GM18511 (cell line): ENCODE data around the gene CFAP73.
"Not testable (repeated sequence)": the region's sequence is repeated elsewhere in the genome, so short reads cannot be mapped to it uniquely, and the experiment has no call there.

ENCODE experiments used
- ATAC-seq: cut with Tn5 transposase; IDR thresholded peaks from one replicate; pipeline ENCODE4 v1.9.1; 2021; ENCODE audit warnings: mild to moderate bottlenecking, moderate library complexity; ENCODE audit not compliant: unreplicated experiment

Gene CFAP73

DNA sequence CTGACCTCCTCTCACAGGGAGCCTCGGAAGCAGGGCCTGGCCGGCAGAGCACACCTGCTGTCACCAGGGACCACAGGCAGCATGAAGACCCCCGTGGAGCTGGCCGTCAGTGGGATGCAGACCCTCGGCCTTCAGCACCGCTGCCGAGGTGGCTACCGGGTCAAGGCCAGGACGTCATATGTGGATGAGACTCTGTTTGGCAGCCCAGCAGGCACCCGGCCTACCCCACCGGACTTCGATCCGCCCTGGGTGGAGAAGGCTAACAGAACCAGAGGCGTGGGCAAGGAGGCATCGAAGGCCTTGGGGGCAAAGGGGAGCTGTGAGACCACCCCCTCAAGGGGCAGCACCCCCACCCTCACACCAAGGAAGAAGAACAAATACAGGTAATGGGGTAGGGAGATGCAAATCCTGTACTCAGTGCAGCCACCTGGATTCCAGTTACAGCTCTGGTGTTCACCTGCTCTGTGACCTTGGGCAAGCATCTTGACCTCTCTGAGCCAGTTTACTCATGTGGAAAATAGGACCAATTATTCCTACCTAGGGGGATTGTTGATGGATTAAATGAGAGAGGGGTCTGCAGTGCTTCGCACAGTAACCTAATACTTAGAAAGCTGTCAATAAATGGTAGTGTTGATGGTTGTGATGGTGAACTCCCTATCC is 37.3 kb downstream of the CFAP73 start:
- ATAC-seq: no peak

DNA sequence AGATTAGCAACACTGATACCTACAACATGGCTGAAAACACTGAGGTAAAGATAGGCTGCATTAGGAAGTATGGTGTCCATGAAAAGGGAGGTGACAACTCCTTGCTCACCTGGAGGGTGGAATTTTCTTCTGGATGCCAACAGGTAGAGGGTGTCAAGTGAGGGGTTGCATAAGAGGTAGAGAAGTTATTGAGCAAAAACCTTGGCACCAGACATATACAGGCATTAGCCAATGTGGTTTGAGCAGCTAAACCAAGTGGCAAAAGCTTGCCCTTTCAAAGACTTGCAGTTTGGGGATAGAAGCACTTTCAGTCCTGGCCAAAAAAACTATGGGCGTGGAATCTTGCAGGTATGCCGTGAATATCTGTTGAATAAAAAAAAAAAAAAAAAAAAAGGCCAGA is 39.8 kb downstream of the CFAP73 start:
- ATAC-seq: no peak

DNA sequence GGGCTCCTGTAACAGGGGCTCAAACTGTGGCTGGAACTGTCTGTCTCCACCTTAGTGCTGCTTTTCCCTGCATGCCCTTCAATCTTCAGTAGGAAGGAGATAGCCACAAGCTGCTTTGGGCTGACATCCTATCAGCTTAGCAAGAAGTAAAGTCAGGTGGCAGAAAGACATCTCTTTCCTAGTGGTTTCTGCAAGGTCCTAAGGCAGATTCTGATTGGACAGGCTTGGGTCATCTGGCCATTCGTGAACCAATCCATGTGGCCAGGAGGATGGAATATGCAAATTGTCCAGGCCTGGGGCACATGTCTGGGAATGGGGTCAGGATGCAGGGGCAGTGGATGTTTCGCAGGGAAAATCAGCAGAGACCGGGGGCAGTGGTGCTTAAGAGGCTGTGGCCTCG is 41.2 kb downstream of the CFAP73 start:
- no peak for ATAC-seq

DNA sequence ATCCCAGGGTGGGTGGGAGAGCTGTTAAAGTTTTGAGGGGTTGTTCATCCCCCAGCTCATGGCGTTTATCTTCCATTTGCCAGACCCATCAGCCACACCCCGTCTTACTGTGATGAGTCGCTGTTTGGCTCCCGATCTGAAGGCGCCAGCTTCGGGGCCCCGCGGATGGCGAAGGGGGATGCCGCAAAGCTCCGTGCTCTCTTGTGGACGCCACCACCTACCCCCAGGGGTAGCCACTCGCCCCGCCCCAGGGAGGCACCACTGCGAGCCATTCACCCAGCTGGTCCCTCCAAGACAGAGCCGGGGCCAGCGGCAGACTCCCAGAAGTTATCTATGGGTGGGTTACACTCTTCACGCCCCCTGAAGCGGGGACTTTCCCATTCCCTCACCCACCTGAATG is 41.7 kb downstream of the CFAP73 start:
- ATAC-seq: no peak

DNA sequence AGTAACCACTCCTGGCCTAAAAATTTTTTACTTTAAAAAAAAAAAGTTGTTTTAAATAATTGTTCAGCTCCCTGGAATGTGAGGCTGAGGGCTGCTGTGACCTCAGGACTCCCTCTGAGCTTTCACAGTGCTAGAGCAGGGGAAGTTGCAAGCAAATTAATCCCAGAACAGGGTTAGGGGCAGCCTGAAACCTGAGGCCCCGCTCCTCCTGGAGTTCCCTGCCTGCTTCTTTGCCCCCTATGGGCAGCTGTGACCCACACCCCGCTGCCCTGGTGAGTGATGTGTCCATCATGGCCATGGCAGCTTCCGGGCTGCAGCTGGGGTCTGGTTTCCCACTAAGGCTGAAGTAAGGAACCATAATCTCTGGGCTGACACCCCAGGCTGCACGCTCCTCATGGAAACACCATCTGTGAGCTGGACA is 45.5 kb downstream of the CFAP73 start:
- ATAC-seq: no peak

DNA sequence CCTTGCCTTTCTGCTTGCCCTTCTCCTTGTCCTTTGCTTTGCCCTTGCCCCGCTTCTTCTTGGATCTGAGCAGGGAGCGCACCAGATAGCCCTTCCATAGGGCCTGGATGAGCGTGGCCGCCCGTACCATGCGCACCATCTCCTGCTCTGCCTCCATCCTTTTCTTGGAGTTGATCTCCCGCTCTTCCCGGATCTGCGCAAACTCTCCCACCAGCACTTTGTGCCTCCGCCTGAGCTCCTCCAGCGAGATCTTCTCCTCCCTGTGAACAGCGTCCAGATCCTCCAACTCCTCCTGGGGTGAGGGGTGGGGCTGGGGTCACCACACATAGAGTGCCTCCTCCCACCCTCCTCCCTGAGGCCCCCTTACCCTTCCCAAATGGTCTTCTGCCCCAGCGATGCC is 46.1 kb downstream of the CFAP73 start:
- no peak for ATAC-seq

DNA sequence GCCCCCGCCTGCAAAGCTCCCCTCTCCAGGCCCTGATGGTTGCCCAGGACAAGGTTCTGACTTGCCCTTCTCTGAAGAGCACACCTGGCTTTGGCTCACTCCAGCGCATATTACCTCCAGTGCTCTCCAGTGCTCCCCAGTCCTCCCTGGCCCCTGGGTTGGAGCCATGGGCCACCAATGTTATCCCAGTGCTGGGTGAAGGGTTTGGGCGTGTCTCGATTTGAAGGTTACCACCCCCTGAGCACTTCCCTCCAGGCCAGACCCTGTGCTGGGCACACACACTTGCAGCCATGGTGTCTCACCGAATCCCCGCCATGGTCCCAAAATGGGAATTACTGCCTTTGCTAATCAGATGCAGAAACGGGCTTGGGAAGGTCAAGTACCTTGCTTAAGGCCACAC is 47.1 kb downstream of the CFAP73 start:
- no peak for ATAC-seq

DNA sequence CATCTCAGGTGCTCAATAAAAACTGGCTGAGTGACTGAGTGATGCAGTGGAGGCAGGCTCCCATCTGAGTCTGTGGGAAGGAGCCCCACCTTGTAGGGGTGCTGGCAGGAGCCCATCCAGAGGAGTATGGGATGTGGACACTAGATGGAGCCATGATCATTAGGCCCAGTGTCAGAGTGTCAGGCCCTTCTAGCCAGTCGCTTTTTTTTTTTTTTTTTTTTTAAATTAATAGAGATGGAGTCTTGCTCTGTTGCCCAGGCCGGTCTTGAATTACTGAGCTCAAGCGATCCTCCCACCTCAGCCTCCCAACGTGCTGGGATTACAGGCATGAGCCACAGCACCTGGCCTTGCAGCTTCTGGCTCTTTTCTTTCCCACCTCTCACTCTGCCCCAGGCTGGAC is 47.5 kb downstream of the CFAP73 start:
- ATAC-seq: no peak

DNA sequence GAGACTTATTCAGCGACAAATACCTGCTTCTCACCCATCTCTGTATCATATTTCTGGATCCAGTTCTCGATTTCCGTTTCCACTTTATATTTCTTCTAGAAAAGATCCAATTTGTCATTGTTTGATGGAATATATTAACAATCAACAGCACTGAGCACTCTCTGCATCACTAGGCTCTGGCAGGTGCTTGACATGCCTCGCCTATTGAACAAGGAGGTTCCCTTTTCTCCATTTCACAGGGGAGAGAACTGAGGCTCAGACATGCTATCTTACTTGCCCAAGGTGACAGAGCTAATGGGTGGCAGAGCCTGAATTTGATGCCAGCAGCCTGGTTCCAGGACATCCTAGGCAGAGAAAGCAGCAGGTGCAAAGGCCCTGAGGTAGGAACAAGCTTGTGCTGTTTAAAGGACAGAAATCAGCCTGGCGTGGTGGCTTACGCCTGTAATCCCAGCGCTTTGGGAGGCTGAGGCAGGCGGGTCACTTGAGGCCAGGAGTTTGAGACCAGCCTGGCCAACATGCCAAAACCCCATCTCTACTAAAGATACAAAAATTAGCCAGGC is 48.1 kb downstream of the CFAP73 start:
- ATAC-seq: no peak

DNA sequence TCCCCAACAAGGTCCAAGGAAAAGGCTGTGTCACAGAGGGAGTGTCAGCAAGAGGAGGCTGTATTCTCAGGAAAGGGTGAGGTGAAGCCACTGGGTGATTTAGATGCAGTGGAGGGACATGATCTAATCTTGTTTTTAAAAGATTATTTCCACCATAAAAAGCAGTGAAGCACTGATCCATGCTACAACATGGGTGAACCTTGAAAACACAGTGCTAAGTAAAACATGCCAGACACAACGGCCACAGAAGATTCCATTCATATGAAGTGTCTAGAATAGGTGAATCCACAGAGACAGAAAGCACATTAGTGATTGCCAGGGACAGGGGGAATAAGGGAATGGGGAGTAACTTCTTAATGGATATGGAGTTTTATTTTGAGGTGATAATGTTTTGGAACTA is 48.8 kb downstream of the CFAP73 start:
- ATAC-seq: no peak

DNA sequence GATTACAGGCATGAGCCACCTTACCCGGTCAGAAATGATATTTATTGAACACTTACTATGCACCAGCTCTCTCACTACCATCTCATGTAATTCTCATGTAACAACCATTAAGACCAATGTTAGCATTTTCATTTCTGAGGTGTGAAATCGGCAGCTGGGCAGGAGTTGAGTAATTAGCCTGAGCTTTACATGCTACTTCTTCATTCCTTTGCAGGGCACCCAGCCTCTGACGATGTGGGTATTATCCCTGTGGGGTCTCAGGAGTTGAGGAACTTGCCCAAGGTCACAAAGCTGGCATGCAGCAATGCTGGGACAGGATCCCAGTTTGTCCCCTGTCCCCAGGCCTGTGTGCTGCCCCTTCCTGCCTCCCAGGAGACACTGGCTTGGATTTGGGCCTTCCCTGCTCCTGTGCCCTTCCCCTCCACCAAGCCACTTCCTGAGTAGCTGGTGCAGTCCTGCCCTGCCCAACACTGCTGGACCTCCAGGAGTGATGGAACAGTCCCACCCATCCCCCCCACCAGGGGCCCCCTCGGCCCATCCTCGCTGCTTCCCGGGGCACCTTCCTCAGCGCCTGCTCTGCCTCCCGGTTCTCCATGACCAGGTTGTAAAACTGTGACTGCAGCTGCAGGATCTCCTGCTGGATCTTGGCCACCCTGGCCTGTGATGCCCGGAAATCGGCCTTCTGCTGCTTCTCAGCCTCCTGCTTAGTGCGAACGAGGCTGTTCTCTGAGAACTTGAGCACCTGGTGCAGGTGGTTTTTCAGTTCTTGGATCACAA is 50.7 kb downstream of the CFAP73 start:
- no peak for ATAC-seq

DNA sequence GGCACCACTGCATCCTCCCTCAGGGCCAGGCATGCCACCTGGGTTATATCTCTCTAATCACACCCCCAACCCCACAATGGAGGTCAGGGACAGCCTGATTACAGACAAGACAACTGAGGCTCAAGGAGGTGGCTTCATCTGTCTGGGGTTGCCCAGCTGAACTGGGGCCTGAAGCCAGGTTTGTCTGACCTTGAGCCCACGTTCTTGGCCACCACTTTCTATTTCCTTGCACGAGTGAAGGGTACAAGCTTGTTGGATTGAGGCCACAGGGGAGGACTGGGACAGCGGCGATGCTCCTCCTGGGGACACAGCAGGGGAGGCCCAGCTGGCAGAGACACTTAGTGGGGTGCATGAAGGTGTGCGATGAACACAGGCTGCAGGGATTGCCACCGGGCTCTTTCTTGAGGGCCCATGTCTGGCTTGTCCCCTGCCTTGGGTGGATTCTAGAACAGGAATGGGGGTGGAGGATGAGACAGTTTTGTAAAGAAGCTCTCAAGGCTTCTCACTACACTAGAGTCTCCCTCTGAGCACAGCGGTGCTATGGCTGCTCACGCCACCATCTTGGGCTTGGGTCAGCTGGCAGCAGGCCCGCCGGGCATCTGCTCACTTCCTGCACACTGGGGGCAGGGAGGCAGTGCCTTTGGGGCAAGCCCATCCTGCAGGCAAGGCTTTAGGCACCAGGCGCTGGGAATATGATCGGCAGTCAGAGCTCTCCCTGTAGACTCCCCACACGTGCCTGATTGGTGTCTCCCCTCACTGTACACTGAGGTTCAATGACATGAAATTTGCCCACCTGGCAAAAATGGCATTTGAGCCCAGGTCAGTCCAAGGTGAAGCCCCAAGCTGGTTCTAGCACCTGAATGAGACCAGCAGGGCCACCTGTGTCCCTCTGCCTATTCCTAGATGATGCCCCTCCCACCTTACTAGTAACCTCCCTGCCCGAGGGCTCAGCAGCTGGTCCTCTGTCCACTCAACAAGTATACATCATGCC is 52.0 kb downstream of the CFAP73 start:
- ATAC-seq: no peak

DNA sequence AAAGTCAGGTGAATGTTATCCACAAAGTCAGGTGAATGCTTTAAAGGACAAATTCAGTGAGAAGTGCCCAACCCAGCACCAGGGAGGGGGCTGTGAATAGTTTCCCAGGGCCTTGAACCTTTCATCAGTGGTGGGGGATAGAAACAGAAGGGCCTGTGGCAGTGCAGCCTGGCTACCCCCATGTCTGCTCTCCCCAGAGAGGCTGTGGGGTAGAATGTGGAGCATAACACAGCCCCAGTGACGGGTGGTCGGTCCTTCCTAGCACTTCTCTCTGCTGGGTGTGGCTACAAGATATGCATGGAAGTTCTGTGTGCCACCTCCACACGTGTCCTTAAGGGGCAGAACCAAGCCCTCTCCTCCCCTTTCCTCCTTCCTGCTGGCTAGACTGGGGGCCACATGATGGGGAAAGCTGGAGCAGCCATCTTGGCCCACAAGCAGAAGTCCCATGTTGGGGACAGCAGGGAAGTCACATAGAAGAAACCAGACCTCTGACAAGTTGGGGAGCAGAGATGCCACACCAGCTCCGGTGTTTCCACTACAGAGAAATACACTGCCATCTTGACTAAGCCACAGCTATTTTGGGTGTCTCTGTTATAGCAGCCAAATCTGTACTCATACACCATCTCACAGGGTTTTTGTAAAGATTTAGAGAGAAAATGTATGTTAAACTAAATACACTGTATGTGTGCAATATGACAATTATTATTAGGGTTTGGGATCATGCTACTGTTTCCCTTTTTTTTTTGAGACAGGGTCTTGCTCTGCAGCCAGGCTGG is 53.0 kb downstream of the CFAP73 start:
- no peak for ATAC-seq

DNA sequence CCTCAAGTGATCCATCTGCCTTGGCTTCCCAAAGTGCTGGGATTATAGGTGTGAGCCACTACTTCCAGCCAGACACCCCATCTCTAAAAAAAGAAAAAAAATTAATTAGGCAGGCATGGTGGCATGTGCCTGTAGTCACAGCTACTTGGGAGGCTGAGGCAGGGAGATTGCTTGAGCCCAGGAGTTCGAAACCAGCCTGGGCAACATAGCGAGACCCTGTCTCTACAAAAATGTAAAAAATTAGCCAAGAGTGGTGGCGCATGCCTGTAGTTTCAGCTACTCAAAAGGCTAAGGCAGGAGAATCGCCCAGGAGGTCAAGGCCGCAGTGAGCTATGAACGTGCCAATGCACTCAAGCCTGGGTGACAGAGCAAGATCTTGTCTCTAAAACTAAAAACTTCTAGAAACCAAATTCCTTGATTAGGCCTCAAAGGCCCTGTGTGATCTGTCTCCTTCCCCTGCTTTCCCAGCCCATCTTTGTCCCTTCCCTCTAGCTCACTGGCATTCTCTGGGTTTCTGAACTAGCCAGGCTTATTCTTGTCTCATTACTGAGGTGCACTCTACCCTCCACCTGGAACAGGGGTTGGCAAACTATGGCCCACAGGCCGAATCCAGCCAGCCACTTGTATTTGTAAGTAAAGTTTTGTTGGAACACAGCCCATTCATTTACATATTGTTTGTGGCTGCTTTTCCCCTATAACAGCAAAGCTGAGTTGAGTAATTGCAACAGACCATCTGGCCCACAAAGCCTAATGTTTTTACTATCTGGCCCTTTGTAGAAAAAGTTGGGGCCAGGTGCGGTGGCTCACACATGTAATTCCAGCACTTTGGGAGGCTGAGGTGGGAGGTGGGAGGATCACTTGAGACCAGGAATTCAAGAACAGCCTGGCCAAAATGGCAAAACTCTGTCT is 54.6 kb downstream of the CFAP73 start:
- ATAC-seq: no peak

DNA sequence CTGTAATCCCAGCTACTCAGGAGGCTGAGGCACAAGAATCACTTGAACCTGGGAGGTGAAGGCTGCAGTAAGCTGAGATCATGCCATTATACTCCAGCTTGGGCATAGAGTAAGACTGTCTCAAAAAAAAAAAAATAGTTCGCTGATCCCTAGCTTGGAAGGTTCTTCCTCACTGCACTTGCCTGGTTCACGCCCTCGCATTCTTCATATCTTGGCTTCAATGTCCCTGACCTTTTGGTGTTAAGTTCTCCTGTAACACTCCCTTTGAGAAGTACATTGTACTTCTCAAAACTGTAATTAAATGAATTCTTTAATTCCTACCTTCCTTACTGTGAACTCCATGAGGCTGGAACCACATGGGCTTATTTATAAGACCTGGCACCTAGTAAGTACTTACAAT is 55.3 kb downstream of the CFAP73 start:
- ATAC-seq: no peak

DNA sequence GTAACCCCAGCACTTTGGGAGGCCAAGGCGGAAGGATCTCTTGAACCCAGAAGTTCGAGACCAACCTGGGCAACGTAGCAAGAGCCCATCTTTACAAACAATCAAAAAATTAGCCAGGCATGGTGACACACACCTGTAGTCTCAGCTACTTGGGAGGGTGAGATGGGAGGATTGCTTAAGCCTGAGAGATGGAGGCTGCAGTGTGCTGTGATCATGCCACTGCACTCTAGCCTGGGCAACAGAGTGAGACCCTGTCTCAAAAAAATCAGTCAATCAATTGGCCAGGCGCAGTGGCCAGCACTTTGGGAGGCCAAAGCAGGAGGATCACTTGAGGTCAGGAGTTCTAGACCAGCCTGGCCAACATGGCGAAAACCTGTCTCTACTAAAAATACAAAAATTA is 57.3 kb downstream of the CFAP73 start:
- not testable (repeated sequence) for ATAC-seq

DNA sequence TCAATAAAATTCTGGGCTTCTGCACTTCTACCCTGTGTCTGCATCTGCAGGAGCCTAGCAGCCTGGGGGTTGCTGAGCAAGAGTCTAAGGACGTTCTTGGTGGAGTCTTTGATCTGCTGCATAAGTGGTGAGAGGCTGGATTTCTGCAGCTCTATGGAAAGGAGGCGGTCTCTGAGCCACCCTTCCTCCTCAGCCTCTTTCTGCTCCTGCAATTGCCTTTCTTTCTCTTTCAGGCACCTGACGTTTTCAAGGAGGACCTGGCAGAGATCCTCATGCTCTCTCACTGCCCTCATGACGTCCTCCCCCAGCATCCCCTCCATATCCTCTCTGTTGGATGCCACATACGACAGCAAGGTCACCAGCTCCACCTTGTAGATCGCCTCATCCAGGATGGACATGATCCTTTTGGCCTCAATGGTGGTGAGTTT is 58.1 kb downstream of the CFAP73 start:
- ATAC-seq: no peak

DNA sequence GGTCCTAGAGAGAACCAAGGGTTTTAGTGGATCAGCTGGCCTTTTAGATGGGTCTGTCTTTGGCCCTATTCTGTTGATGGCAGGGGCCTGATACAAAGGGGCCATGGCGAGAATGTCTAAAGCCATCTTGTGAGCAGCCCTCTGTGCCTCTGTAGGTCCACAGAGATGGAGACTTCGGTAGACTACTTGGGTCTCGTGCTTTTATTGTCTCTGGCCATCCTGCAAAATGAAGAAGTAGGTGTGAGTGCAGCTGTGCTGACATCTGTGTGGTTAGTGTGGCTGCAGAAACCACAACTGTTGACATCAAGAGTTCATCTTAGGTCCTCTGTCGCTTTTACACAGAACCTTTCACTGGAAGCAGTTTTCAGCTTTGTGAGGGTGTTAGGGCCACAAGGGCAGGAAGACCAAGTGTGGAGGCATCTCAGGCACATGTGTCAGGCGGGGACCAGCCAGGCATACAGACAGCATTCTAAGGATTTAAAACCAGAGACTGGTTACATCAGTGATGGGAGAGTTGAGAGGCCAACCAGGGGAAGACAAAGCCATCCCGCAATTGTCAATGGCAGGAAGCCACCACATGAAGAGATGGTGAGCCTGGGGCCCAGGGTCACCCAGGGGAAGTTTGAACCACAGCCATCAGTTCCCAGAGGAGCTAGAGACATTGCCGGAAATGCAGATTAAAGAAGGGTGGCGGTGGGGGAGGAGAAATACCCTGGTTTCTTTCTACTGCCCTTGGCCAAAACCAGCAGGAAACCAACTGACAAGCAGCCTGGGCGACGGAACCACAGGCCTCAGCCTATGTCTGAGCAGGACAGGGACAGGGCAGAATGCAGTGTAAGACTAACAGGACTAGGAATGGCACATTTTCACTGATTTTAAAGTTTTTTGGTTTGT is 58.8 kb downstream of the CFAP73 start:
- peak; percentile 77 for ATAC-seq
